Heart left ventricle (tissue), 16 donors: ENCODE measurements around the gene PRELID2. TPM values are rescaled to one million over a fixed set of nuclear protein-coding genes. Genes with fewer than 3 reads are reported as not detected.

Experiments
- ATAC-seq, 4 donors: fragments of 200-7000 bp; cut with Tn5 transposase; one replicate each; pipeline ENCODE4 v1.9.1; 2020 to 2022; ENCODE audit warnings: moderate library complexity in 4 of 4, mild to moderate bottlenecking in 3 of 4, moderate number of reproducible peaks in 1 of 4
- DNase-seq, 5 donors: peaks; one replicate each; pipeline ENCODE4 v3.0.0-alpha.2; 2020
- H3K27ac ChIP-seq, 12 donors: fragments of 200-600 bp; sonication (generic) in 4 of 12; one replicate each; pipeline versions ENCODE4 v1.5.0 to v1.8.0; 2016 to 2022; ENCODE audit warnings: mild to moderate bottlenecking in 2 of 12
- H3K27me3 ChIP-seq, 9 donors: fragments of 200-600 bp; sonication (generic) in 2 of 9; one replicate each; pipeline versions ENCODE4 v1.5.1 to v1.8.0; 2016 to 2022; ENCODE audit warnings: mild to moderate bottlenecking in 3 of 9
- H3K36me3 ChIP-seq, 9 donors: fragments of 200-600 bp; sonication (generic) in 2 of 9; one replicate each; pipeline versions ENCODE4 v1.5.0 to v1.8.0; 2018 to 2022; ENCODE audit warnings: mild to moderate bottlenecking in 2 of 9
- H3K4me1 ChIP-seq, 12 donors: fragments of 200-600 bp; sonication (generic) in 4 of 12; one replicate each; pipeline versions ENCODE4 v1.5.0 to v1.8.0; 2016 to 2022; ENCODE audit warnings: mild to moderate bottlenecking in 3 of 12
- H3K4me3 ChIP-seq, 12 donors: fragments of 200-600 bp; sonication (generic) in 4 of 12; one replicate each; pipeline versions ENCODE4 v1.5.0 to v1.8.0; 2017 to 2022; ENCODE audit warnings: mild to moderate bottlenecking in 9 of 12, moderate library complexity in 4 of 12
- H3K9me3 ChIP-seq, 12 donors: fragments of 200-600 bp; sonication (generic) in 4 of 12; one replicate each; pipeline versions ENCODE4 v1.5.0 to v1.8.0; 2016 to 2022; ENCODE audit warnings: mild to moderate bottlenecking in 1 of 12
- POLR2A ChIP-seq, 2 donors: fragments of 450-650 bp; IDR thresholded peaks; one replicate each; pipeline ENCODE4 v1.6.1; 2017; ENCODE audit warnings: antibody characterized with exemption in 2 of 2, mild to moderate bottlenecking in 2 of 2, moderate library complexity in 2 of 2
- whole genome bisulfite sequencing, 4 donors: extraction: QIAGEN DNeasy Blood & Tissue Kit in 2 of 4; methylation state at CpG; one replicate each; pipeline versions ENCODE4 v1.1.5 to v1.1.7; 2013 to 2018; 5-methylcytosine and 5-hydroxymethylcytosine counted together
- intact Hi-C, 10 donors: fragments of 100-400 bp; cut with DNase I; formaldehyde crosslinking; loops; one replicate each; pipeline versions ENCODE4 v1.11.1 to v1.14.2; 2022
- polyA plus RNA-seq, 2 donors: library from polyadenylated mRNA; stranded (reverse); fragments of 200-250 nt; gene quantifications; one replicate each; pipeline ENCODE4 v1.2.3, GENCODE V29; 2013
- total RNA-seq, 9 donors: library from RNA; depleted of rRNA in 2 of 9; stranded (reverse); fragments of >200 nt in 2 of 9; fragmentation: NEBNext Ultra II Directional in 3 of 9; extraction: Animal tissue kit (Norgen Biotek cat#: 25700) in 3 of 9; gene quantifications; one replicate each; pipeline versions ENCODE4 v1.1.0 to v1.2.4, GENCODE V29; 2016 to 2023
- TF ChIP-seq, protein P1 (sequence below), 12 donors: fragments of 200-600 bp; sonication (generic) in 4 of 12; IDR thresholded peaks; one replicate each; pipeline versions ENCODE4 v1.5.0 to v1.8.0; 2018 to 2022; ENCODE audit warnings: antibody characterized with exemption in 12 of 12, mild to moderate bottlenecking in 5 of 12
- donor health status: ischemic (EF 13 %, LVEDD 7.1; RV severe dilation, severe dysfunction).
- donor health status: healthy with polysubstance abuse.
- donor health status: DM: no; HTN: yes; CAD: no.
- donor health status: DM: no; HTN: no; CAD: no.
- donor health status: ischemic (EF 25% LVEDD 6.9; RV normal size, moderate dysfunction).
- donor health status: ischemic (EF 25% LVEDD 5.7; RV mildly dilated, moderate dysfunction).
- donor health status: healthy.
- donor health status: DM: yes; HTN: yes; CAD: no.
- donor health status: ischemic (EF 35%, LVEDD 5.7; RV mildly dilated, moderate dysfunction).
- donor health status: nonischemic (EF 11% LVEDD 7.7; RV severe dilation, severe dysfunction).
- donor health status: DM: yes; HTN: yes; CAD: no.
- donor health status: PGD.
- donor health status: ischemic (EF 29% LVEDD 5.4; RV normal size, mild dysfunction).
- donor health status: nonischemic (EF 23%, LVEDD 6.1; RV moderate dilation, normal function).

Gene PRELID2
- total and polyA plus RNA-seq, 11 donors = 1.2 to 26.7 (median 9.1) TPM

DNA sequence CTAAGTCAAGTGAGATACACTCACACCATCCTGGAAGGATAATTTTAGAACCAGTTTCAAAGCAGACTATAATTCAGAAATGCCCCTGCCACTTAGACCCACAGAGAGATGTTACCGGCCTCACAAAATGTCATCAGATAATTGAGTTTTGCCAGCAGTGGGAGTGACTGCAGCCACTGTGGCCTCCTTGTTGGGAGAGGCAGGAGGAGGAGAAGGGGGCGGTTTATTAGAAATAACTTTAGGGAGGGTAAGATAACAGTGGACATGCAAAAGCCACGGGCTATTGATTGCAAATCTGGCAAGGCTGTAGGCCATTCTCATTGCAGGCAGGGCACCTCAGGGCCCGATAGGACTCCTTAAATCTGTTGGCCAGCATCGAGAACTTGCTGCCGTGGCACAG lies 24.3 kb upstream of the PRELID2 start:
- WGBS, 4 donors = 54 to 73% (median 64%) methylated on average over 6 of the region's 6 CpGs

DNA sequence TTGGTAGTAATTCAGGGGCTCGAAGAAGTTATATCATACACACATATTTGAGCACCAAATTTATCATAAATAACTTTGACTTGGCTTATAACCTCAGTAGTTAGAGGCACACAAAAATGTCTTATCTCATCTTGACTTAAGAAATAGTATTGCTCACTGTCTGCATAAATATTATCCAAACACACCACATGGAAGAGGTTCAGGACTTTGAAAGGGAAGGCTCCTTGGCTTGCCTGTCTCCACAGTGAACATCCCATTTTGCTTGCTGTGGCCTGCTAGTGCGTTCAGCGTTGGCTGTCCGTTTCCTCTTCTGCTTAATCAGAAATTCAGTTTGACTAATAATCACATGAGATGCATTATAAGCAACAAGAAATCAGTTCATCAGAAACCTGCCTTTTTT lies 23.8 kb upstream of the PRELID2 start:
- 72 to 82% (median 78%) methylated on average over 4 of the region's 4 CpGs for WGBS, 4 donors
- DNase-seq = no peak
- Histone ChIP-seq H3K9me3 (no peaks in the 10 kb centered on the region), H3K27me3 (no peaks in the 10 kb centered on the region), H3K36me3 (no peaks in the 10 kb centered on the region), H3K4me1 (peaks cover 0 to 15% (median 7%) of the 10 kb centered on the region in 12 donors), H3K27ac (no peak overlapping the region), H3K4me3 (no peak overlapping the region)
- intact Hi-C loops = loop anchor here in 1 of 10 donors (10.0 kb wide), 1 partner anchor 186 kb away; no protein-coding TSS in a partner anchor
- no peak for ATAC-seq
- no peak for TF ChIP-seq POLR2A (IDR thresholded peaks at IDR 0.05)
- TF ChIP-seq, protein P1, sequence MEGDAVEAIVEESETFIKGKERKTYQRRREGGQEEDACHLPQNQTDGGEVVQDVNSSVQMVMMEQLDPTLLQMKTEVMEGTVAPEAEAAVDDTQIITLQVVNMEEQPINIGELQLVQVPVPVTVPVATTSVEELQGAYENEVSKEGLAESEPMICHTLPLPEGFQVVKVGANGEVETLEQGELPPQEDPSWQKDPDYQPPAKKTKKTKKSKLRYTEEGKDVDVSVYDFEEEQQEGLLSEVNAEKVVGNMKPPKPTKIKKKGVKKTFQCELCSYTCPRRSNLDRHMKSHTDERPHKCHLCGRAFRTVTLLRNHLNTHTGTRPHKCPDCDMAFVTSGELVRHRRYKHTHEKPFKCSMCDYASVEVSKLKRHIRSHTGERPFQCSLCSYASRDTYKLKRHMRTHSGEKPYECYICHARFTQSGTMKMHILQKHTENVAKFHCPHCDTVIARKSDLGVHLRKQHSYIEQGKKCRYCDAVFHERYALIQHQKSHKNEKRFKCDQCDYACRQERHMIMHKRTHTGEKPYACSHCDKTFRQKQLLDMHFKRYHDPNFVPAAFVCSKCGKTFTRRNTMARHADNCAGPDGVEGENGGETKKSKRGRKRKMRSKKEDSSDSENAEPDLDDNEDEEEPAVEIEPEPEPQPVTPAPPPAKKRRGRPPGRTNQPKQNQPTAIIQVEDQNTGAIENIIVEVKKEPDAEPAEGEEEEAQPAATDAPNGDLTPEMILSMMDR (IDR thresholded peaks at IDR 0.05) = no peak

More for the DNA sequence above, 24.3 kb upstream of the PRELID2 start:
- DNase-seq (no peak), ATAC-seq (peak in 1 of 4 donors; percentile 23)
- Histone ChIP-seq H3K27me3 (no peaks in the 10 kb centered on the region), H3K36me3 (no peaks in the 10 kb centered on the region), H3K9me3 (no peaks in the 10 kb centered on the region), H3K4me3 (no peak overlapping the region), H3K4me1 (peaks cover 0 to 15% (median 7%) of the 10 kb centered on the region in 12 donors), H3K27ac (no peak overlapping the region)
- intact Hi-C loops = loop anchor here in 1 of 10 donors (10.0 kb wide), 1 partner anchor 185 kb away; no protein-coding TSS in a partner anchor
- TF ChIP-seq, protein P1 (IDR thresholded peaks at IDR 0.05) = no peak
- no peak for TF ChIP-seq POLR2A (IDR thresholded peaks at IDR 0.05)

DNA sequence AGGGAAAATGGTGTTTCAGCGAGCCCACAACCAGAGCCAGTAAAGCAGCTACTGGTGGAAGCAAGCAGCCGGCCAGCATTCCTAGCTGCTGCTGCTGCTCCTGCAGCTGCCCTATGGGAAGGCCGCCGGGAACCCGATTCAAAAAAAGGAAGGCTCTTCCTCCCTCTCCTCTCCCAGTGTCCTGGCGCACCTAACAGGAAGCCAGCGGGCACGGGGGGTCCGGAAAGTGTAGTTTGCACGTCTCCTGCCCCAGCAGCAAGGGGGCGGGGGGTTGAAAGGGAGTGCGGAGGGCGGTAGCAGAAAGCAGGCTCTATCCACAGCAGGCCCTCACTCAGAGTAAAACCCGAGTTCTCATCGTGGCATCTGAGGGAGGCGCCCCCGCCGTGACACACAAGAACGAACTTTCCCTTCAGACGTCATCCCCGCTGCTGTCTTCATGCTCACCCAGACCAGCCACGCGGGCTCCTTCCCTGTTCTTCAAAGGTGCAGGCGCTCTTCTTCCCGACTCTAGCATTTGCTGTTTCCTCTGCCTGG lies 21.2 kb upstream of the PRELID2 start:
- DNase-seq = peak; percentile 27 to 65 (median 43)
- peak; percentile 61 to 85 (median 81) for ATAC-seq
- no peak for TF ChIP-seq POLR2A (IDR thresholded peaks at IDR 0.05)
- TF ChIP-seq, protein P1 (IDR thresholded peaks at IDR 0.05) = peak in 3 of 12 donors; percentile 18 to 21 (median 20)
- Histone ChIP-seq H3K27me3 (no peaks in the 10 kb centered on the region), H3K27ac (peak overlapping the region in 7 of 12 donors; percentile 2 to 54 (median 37)), H3K36me3 (no peaks in the 10 kb centered on the region), H3K4me3 (peak overlapping the region; percentile 1 to 57 (median 46)), H3K9me3 (no peaks in the 10 kb centered on the region), H3K4me1 (peaks cover 0 to 15% (median 7%) of the 10 kb centered on the region in 12 donors)
- intact Hi-C loops = loop anchor here in 1 of 10 donors (10.0 kb wide), 1 partner anchor 188 kb away; no protein-coding TSS in a partner anchor
- WGBS, 4 donors = 4 to 13% (median 7%) methylated on average over 15 to 25 of the region's 25 CpGs

DNA sequence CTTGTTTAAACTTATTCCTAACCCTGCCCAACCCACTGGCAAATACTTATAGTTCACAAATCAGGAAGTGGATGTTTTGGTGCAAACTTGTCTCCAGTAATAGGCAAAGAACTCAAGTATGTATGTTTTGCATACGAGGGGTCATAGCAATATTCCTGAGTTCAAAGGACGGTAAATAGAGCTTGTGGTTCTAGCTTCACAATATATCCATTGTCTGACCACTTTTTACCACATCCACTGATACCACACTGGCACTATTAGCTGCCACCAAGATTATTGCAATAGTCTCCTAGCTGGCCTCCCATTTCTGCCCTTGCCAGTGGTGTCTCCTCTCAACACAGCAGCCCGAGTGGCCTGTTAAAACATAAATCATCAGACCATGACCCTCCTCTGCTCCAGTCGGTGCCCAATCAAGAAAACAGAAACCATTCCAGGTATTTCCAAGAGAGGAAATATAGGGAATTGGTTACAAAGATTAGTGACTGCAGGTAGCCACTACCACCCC lies 20.7 kb upstream of the PRELID2 start:
- intact Hi-C loops = loop anchor here in 1 of 10 donors (10.0 kb wide), 1 partner anchor 189 kb away; no protein-coding TSS in a partner anchor
- ATAC-seq = peak; percentile 20 to 46 (median 38)
- peaks cover 0 to 15% (median 7%) of the 10 kb centered on the region in 12 donors for H3K4me1 ChIP-seq
- no peaks in the 10 kb centered on the region for H3K9me3 ChIP-seq
- DNase-seq = no peak
- WGBS, 4 donors = 53 to 66% (median 57%) methylated on average over 4 of the region's 4 CpGs
- peak overlapping the region in 11 of 12 donors; percentile 1 to 57 (median 47) for H3K4me3 ChIP-seq
- H3K27me3 ChIP-seq = no peaks in the 10 kb centered on the region
- no peaks in the 10 kb centered on the region for H3K36me3 ChIP-seq
- TF ChIP-seq, protein P1 (IDR thresholded peaks at IDR 0.05) = no peak
- no peak for TF ChIP-seq POLR2A (IDR thresholded peaks at IDR 0.05)
- peak overlapping the region in 6 of 12 donors; percentile 2 to 54 (median 41) for H3K27ac ChIP-seq
